ENCODE measurements around the gene SLC7A6OS.

GRCh38 chr16:68296693-68297092, 14.1 kb downstream of the SLC7A6OS start:
- TF ChIP-seq POLR2AphosphoS5 (IDR thresholded peaks at IDR 0.05; ENCODE audit: low read depth, low read length) (no peak), POLR2A (IDR thresholded peaks at IDR 0.05; ENCODE audit: low read depth, low read length) (no peak; the same call in 1 of the 2 replicates), TAF1 (IDR thresholded peaks at IDR 0.05; ENCODE audit: low read depth, low read length) (no peak), SPI1 (IDR thresholded peaks at IDR 0.05; ENCODE audit: low read depth, low read length) (no peak)

All from GM12891 (cell line).